Osteoblast (primary cell): ENCODE results near the gene MYL5. TPM values are rescaled to one million over a fixed set of nuclear protein-coding genes. Genes with fewer than 3 reads are reported as not detected.

ENCODE experiments used
- DNase-seq: peaks from one replicate; pipeline ENCODE4 v3.0.0; 2011; ENCODE audit warnings: low spot score, mixed read lengths; ENCODE audit not compliant: insufficient read length; ENCODE audit errors: missing footprints
- H2AFZ ChIP-seq: 2 replicates; pipeline ENCODE4 v1.6.0; 2011; ENCODE audit warnings: mild to moderate bottlenecking, low read length
- H3K27ac ChIP-seq: 2 replicates; pipeline ENCODE4 v1.5.1; 2011; ENCODE audit warnings: mild to moderate bottlenecking, low read depth, low read length, moderate library complexity
- H3K27me3 ChIP-seq: 2 replicates; pipeline ENCODE4 v1.6.0; 2012; ENCODE audit warnings: mild to moderate bottlenecking, control low read depth, inconsistent platforms, low read length, moderate library complexity; ENCODE audit not compliant: insufficient read depth
- H3K36me3 ChIP-seq: 2 replicates; pipeline ENCODE4 v1.5.1; 2011; ENCODE audit warnings: mild to moderate bottlenecking, low read length, control low read depth, moderate library complexity; ENCODE audit not compliant: insufficient read depth
- H3K4me1 ChIP-seq: 2 replicates; pipeline ENCODE4 v1.5.1; 2011; ENCODE audit warnings: mild to moderate bottlenecking, low read length, control low read depth, moderate library complexity; ENCODE audit not compliant: insufficient read depth
- H3K4me2 ChIP-seq: 2 replicates; pipeline ENCODE4 v1.6.0; 2011; ENCODE audit warnings: mild to moderate bottlenecking, low read length; ENCODE audit not compliant: insufficient read depth
- H3K4me3 ChIP-seq: fragments of 200-600 bp; sonication (generic); 3 replicates; pipeline ENCODE4 v1.5.1; 2012; ENCODE audit warnings: mild to moderate bottlenecking, low read length, inconsistent platforms; ENCODE audit not compliant: insufficient read depth
- H3K79me2 ChIP-seq: 2 replicates; pipeline ENCODE4 v1.6.0; 2012; ENCODE audit warnings: mild to moderate bottlenecking, low read length, control low read depth, inconsistent platforms; ENCODE audit not compliant: insufficient read depth
- H3K9me3 ChIP-seq: 2 replicates; pipeline ENCODE4 v1.5.1; 2011; ENCODE audit warnings: low read depth, low read length, control low read depth
- H4K20me1 ChIP-seq: 2 replicates; pipeline ENCODE4 v1.6.0; 2012; ENCODE audit warnings: mild to moderate bottlenecking, low read length, control low read depth; ENCODE audit not compliant: insufficient read depth
- total RNA-seq: library from RNA; depleted of rRNA; stranded (reverse); fragments of >200 nt; gene quantifications from 2 replicates; pipeline ENCODE4 v1.2.3, GENCODE V29; 2012
- TF ChIP-seq, protein P1 (sequence below): IDR thresholded peaks from 2 replicates; pipeline ENCODE4 v1.5.1; 2011; ENCODE audit warnings: mild to moderate bottlenecking, low read depth, low read length, moderate library complexity; ENCODE audit errors: extremely low read depth

MYL5 gene
- total RNA-seq, 1 donor: 22.8 TPM

DNA sequence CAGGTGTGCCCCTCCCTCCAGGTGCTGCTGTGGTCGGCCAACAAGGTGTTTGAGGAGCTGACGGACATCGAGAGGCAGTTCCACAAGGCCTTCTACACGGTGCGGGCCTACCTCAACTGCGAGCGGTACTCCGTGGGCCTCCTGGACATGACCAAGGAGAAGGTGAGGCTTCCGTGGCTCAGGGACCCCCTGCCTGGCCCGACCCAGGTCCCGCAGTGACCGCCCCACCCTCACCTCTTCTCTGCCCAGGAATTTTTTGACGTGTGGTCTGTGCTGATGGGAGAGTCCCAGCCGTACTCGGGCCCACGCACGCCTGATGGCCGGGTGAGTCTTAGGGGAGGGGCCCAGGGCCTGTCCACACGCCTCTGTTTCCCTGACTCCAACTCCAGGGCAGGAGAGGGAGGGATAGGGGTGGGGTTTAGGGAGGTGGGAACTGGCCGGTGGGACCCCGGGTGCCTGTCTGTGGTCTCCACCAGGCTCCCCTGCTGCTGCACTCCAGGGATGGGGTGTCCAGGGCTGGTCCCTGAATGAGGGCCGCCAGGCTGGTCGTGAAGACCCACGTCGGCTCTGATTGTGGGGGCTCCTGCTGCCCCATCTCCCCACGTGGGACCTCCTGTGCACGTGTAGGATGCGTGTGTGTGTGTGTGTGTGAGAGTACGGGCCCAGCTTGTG lies 20.4 kb upstream of the MYL5 start:
- H3K4me1 ChIP-seq: no peaks in the 10 kb centered on the region
- H3K27me3 ChIP-seq: no peaks in the 10 kb centered on the region
- TF ChIP-seq, protein P1, sequence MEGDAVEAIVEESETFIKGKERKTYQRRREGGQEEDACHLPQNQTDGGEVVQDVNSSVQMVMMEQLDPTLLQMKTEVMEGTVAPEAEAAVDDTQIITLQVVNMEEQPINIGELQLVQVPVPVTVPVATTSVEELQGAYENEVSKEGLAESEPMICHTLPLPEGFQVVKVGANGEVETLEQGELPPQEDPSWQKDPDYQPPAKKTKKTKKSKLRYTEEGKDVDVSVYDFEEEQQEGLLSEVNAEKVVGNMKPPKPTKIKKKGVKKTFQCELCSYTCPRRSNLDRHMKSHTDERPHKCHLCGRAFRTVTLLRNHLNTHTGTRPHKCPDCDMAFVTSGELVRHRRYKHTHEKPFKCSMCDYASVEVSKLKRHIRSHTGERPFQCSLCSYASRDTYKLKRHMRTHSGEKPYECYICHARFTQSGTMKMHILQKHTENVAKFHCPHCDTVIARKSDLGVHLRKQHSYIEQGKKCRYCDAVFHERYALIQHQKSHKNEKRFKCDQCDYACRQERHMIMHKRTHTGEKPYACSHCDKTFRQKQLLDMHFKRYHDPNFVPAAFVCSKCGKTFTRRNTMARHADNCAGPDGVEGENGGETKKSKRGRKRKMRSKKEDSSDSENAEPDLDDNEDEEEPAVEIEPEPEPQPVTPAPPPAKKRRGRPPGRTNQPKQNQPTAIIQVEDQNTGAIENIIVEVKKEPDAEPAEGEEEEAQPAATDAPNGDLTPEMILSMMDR: no peak
- H3K4me3 ChIP-seq: no peak overlapping the region
- no peaks in the 10 kb centered on the region for H3K36me3 ChIP-seq
- H3K79me2 ChIP-seq: no peaks in the 10 kb centered on the region
- peak; percentile 69 for DNase-seq
- no peak overlapping the region for H3K4me2 ChIP-seq
- H3K27ac ChIP-seq: no peak overlapping the region
- no peak overlapping the region for H2AFZ ChIP-seq
- H4K20me1 ChIP-seq: no peaks in the 10 kb centered on the region
- no peaks in the 10 kb centered on the region for H3K9me3 ChIP-seq

DNA sequence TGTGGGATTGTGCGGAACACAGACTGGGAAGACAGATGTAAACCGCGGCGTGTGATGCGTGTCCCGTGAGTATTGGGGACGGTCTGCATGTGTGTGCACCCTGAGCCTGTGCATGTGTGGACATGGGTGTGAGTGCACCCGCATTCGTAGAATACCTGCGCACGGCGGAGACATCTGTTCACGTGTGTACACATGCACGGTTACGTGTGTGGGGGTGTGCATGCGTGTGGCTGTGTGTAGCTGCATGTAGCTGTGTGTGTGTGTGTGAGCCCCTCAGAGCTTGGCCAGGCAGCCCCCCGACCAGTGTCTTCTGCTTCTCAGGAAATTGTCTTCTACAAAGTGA lies 19.9 kb upstream of the MYL5 start:
- Histone ChIP-seq H3K4me2 (no peak overlapping the region), H4K20me1 (no peaks in the 10 kb centered on the region), H3K36me3 (no peaks in the 10 kb centered on the region), H3K27me3 (no peaks in the 10 kb centered on the region), H3K4me1 (no peaks in the 10 kb centered on the region), H3K9me3 (no peaks in the 10 kb centered on the region), H3K4me3 (no peak overlapping the region), H3K27ac (no peak overlapping the region), H2AFZ (no peak overlapping the region), H3K79me2 (no peaks in the 10 kb centered on the region)
- DNase-seq: peak; percentile 61
- TF ChIP-seq, protein P1: no peak

DNA sequence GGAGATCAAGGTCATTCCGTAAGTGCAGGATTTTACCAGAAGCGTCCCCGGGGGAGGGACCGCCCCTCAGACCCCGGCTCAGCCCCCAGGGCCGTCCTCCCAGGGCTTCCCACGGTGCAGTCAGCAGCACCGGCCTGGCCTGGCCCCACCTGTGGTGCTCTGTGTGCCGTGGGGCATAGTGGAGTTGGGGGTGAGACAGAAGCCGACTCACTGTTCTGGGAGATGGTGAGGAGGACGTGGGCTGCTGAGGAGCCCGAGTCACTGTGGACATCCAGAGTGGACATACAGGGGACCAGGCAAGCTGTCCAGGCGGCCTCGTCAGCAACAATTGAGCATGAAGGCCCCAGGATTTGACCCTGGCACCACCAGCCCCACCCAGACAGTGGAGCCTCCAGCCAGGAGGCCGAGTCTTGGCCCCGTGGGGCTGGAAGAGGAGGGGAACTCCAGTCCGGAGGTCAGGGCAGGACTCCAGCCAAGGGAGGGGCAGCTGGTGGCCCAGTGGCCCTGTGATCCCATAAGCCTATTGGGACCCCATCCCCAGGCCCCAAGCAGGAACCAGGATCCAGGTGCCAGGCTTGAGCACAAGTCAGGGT lies 19.4 kb upstream of the MYL5 start:
- Histone ChIP-seq H3K4me3 (no peak overlapping the region), H4K20me1 (no peaks in the 10 kb centered on the region), H3K27me3 (no peaks in the 10 kb centered on the region), H3K4me2 (no peak overlapping the region), H3K27ac (no peak overlapping the region), H3K4me1 (no peaks in the 10 kb centered on the region), H3K36me3 (no peaks in the 10 kb centered on the region), H2AFZ (no peak overlapping the region), H3K79me2 (no peaks in the 10 kb centered on the region), H3K9me3 (no peaks in the 10 kb centered on the region)
- DNase-seq: peak; percentile 88
- TF ChIP-seq, protein P1: no peak

DNA sequence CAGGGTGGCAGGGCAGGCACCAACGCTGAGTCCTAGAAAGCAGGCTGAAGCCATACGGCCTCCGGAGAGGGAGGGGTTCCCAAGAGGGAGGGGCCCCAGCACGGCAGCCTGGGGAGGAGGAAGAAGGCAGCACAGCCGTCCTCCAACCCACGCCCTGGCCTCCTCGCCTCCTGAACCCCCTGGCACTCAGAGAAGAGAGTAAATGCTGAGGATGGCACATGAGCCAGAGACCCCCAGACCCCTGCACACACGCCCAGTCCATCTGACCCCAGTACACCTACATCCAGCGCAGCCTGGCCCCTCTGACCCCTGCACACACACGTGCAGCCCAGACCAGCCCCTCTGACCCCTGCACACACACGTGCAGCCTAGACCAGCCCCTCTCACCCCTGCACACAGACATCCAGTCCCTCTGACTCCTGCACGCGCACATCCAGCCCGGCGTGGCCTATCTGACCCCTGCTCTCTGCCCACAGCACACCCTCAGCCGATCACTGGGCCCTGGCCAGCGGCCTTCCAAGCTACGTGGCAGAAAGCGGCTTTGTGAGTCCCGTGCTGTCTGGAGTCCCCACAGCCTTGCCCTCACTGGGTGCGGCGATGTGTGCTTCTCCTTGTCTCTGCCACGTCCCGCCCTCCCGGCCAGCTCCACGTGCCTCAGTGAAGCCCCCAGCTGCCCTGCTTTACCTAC lies 18.7 kb upstream of the MYL5 start:
- H3K27ac ChIP-seq: no peak overlapping the region
- H3K79me2 ChIP-seq: no peaks in the 10 kb centered on the region
- no peak overlapping the region for H3K4me3 ChIP-seq
- TF ChIP-seq, protein P1: no peak
- H4K20me1 ChIP-seq: no peaks in the 10 kb centered on the region
- DNase-seq: peak; percentile 86
- H3K27me3 ChIP-seq: no peaks in the 10 kb centered on the region
- no peaks in the 10 kb centered on the region for H3K36me3 ChIP-seq
- no peak overlapping the region for H2AFZ ChIP-seq
- H3K4me1 ChIP-seq: no peaks in the 10 kb centered on the region
- no peak overlapping the region for H3K4me2 ChIP-seq
- no peaks in the 10 kb centered on the region for H3K9me3 ChIP-seq
